ENCODE measurements around the gene CUL3. TPM values are rescaled to one million over a fixed set of nuclear protein-coding genes. Genes with fewer than 3 reads are reported as not detected.

CUL3 gene
- total and polyA plus RNA-seq, 4 donors: 33.6 to 72.4 (median 59.2) TPM

- Histone ChIP-seq H3K4me1 (ENCODE audit: control insufficient read depth in 1 of 2, insufficient read depth in 2 of 2, low read length in 2 of 2) (peaks cover 2 to 3% of the 10 kb centered on the region in 2 donors), H3K9me3 (ENCODE audit: control insufficient read depth, low read length) (no peaks in the 10 kb centered on the region), H3K27ac (ENCODE audit: low read depth in 1 of 2, low read length in 2 of 2) (no peak overlapping the region), H3K27me3 (ENCODE audit: control insufficient read depth in 1 of 2, insufficient read depth in 2 of 2, low read length in 1 of 2) (no peaks in the 10 kb centered on the region), H3K4me3 (ENCODE audit: low read length in 2 of 2) (no peak overlapping the region), H3K36me3 (ENCODE audit: control insufficient read depth in 1 of 2, insufficient read depth in 2 of 2, low read length in 1 of 2) (no peaks in the 10 kb centered on the region)
- 96 to 97% methylated on average over 2 of the region's 2 CpGs for WGBS, 2 donors
- DNase-seq (no peak), ATAC-seq (ENCODE audit: low FRiP score) (no peak)
- intact Hi-C loops (cut with DNase I): no loop called here
Measured at GRCh38 chr2:224557610-224558009, 27.6 kb downstream of the CUL3 start.

DNA sequence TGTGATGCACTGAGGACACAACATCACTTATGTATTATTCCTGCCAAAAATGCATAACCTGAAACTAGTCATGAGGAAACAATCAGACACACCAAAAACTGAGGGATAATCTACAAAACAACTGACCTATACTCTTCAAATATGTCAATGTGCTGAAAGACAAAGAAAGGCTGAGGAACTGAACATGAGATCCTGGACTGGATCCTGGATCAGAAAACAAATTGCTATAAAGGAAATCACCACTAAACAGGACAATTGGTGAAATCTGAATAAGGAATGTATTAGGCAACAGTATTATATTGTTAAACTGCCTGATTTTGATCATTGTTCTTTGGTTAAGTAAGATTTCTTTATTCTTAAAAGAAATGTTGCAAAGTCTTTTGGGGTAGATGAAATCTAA is 28.8 kb downstream of the CUL3 start:
- no peak overlapping the region for H3K4me3 ChIP-seq (ENCODE audit: low read length in 2 of 2)
- intact Hi-C loops (cut with DNase I): no loop called here
- peaks cover 2 to 3% of the 10 kb centered on the region in 2 donors for H3K4me1 ChIP-seq (ENCODE audit: control insufficient read depth in 1 of 2, insufficient read depth in 2 of 2, low read length in 2 of 2)
- H3K9me3 ChIP-seq (ENCODE audit: control insufficient read depth, low read length): no peaks in the 10 kb centered on the region
- DNase-seq (no peak), ATAC-seq (ENCODE audit: low FRiP score) (no peak)
- H3K27ac ChIP-seq (ENCODE audit: low read depth in 1 of 2, low read length in 2 of 2): no peak overlapping the region
- no peaks in the 10 kb centered on the region for H3K27me3 ChIP-seq (ENCODE audit: control insufficient read depth in 1 of 2, insufficient read depth in 2 of 2, low read length in 1 of 2)
- no peaks in the 10 kb centered on the region for H3K36me3 ChIP-seq (ENCODE audit: control insufficient read depth in 1 of 2, insufficient read depth in 2 of 2, low read length in 1 of 2)

- DNase-seq (no peak), ATAC-seq (ENCODE audit: low FRiP score) (no peak)
- H3K4me1 ChIP-seq (ENCODE audit: control insufficient read depth in 1 of 2, insufficient read depth in 2 of 2, low read length in 2 of 2): peaks cover 0 to 2% of the 10 kb centered on the region in 2 donors
- no peaks in the 10 kb centered on the region for H3K9me3 ChIP-seq (ENCODE audit: control insufficient read depth, low read length)
- WGBS, 2 donors: 92 to 94% methylated on average over 4 of the region's 4 CpGs
- H3K27ac ChIP-seq (ENCODE audit: low read depth in 1 of 2, low read length in 2 of 2): no peak overlapping the region
- H3K36me3 ChIP-seq (ENCODE audit: control insufficient read depth in 1 of 2, insufficient read depth in 2 of 2, low read length in 1 of 2): no peaks in the 10 kb centered on the region
- H3K27me3 ChIP-seq (ENCODE audit: control insufficient read depth in 1 of 2, insufficient read depth in 2 of 2, low read length in 1 of 2): no peaks in the 10 kb centered on the region
- no peak overlapping the region for H3K4me3 ChIP-seq (ENCODE audit: low read length in 2 of 2)
- intact Hi-C loops (cut with DNase I): no loop called here
Measured at GRCh38 chr2:224555823-224556366, 29.3 kb downstream of the CUL3 start.

- Histone ChIP-seq H3K4me1 (ENCODE audit: control insufficient read depth in 1 of 2, insufficient read depth in 2 of 2, low read length in 2 of 2) (no peaks in the 10 kb centered on the region), H3K27ac (ENCODE audit: low read depth in 1 of 2, low read length in 2 of 2) (no peak overlapping the region), H3K4me3 (ENCODE audit: low read length in 2 of 2) (no peak overlapping the region), H3K27me3 (ENCODE audit: control insufficient read depth in 1 of 2, insufficient read depth in 2 of 2, low read length in 1 of 2) (no peaks in the 10 kb centered on the region), H3K9me3 (ENCODE audit: control insufficient read depth, low read length) (no peaks in the 10 kb centered on the region), H3K36me3 (ENCODE audit: control insufficient read depth in 1 of 2, insufficient read depth in 2 of 2, low read length in 1 of 2) (no peaks in the 10 kb centered on the region)
- intact Hi-C loops (cut with DNase I): no loop called here
- ATAC-seq (ENCODE audit: low FRiP score) (no peak), DNase-seq (no peak)
- WGBS, 2 donors: 91 to 92% methylated on average over 2 of the region's 2 CpGs
Measured at GRCh38 chr2:224552771-224553170, 32.4 kb downstream of the CUL3 start.

DNA sequence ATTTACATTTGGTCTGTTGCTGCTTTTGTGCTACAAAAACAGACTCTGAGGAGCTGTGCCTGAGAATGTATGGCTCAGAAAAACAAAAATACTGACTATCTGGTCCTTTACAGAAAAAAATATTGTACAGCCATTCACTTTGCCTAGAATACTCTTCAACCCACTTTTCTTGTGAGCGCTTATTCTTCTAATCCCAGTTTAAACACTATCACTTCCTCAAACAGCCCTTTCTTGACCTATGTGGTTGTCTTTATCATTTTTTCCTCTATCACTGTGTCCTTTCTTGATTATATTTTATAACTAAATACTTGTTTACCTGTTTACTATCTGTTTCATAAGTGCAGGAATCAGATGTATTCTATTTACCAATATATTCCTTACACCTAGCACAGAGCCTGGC is 33.5 kb downstream of the CUL3 start:
- 96 to 97% methylated on average over 1 of the region's 1 CpG for WGBS, 2 donors
- intact Hi-C loops (cut with DNase I): no loop called here

DNA sequence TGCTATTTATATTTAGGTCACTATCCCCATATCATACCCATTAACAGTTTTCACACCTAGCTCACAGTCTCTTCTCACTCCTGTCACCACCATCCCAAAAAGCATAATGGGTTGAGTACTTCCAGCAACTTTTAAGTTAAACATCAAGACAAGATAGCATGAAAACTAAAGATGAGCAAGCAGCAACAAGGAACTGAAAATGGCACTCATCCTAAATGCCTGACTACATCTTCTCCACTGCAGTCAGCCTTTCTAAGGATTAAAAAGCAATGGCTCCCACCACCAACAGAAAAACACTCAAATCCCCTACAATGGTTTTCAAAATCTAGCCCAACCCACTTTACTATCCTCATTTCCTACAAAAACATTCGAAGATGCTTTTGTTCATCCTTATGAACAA is 38.2 kb downstream of the CUL3 start:
- 47 to 100% methylated on average over 1 of the region's 1 CpG for WGBS, 2 donors

More for the DNA sequence above, 33.5 kb downstream of the CUL3 start:
- Histone ChIP-seq H3K27me3 (ENCODE audit: control insufficient read depth in 1 of 2, insufficient read depth in 2 of 2, low read length in 1 of 2) (no peaks in the 10 kb centered on the region), H3K27ac (ENCODE audit: low read depth in 1 of 2, low read length in 2 of 2) (no peak overlapping the region), H3K4me3 (ENCODE audit: low read length in 2 of 2) (no peak overlapping the region), H3K4me1 (ENCODE audit: control insufficient read depth in 1 of 2, insufficient read depth in 2 of 2, low read length in 2 of 2) (no peaks in the 10 kb centered on the region), H3K9me3 (ENCODE audit: control insufficient read depth, low read length) (no peaks in the 10 kb centered on the region), H3K36me3 (ENCODE audit: control insufficient read depth in 1 of 2, insufficient read depth in 2 of 2, low read length in 1 of 2) (no peaks in the 10 kb centered on the region)
- no peak for ATAC-seq (ENCODE audit: low FRiP score)
- DNase-seq: no peak

GRCh38 chr2:224545884-224546644 is 39.1 kb downstream of the CUL3 start:
- H3K36me3 ChIP-seq (ENCODE audit: control insufficient read depth in 1 of 2, insufficient read depth in 2 of 2, low read length in 1 of 2): peaks cover 0 to 2% of the 10 kb centered on the region in 2 donors
- no peaks in the 10 kb centered on the region for H3K9me3 ChIP-seq (ENCODE audit: control insufficient read depth, low read length)
- no peak overlapping the region for H3K27ac ChIP-seq (ENCODE audit: low read depth in 1 of 2, low read length in 2 of 2)
- ATAC-seq (ENCODE audit: low FRiP score) (no peak), DNase-seq (no peak)
- H3K4me3 ChIP-seq (ENCODE audit: low read length in 2 of 2): no peak overlapping the region
- peaks cover 3% of the 10 kb centered on the region in 2 donors for H3K4me1 ChIP-seq (ENCODE audit: control insufficient read depth in 1 of 2, insufficient read depth in 2 of 2, low read length in 2 of 2)
- no peaks in the 10 kb centered on the region for H3K27me3 ChIP-seq (ENCODE audit: control insufficient read depth in 1 of 2, insufficient read depth in 2 of 2, low read length in 1 of 2)
- 32 to 51% methylated on average over 6 of the region's 6 CpGs for WGBS, 2 donors
- intact Hi-C loops (cut with DNase I): no loop called here

More for the DNA sequence above, 38.2 kb downstream of the CUL3 start:
- no peak overlapping the region for H3K4me3 ChIP-seq (ENCODE audit: low read length in 2 of 2)
- DNase-seq (no peak), ATAC-seq (ENCODE audit: low FRiP score) (no peak)
- no peaks in the 10 kb centered on the region for H3K27me3 ChIP-seq (ENCODE audit: control insufficient read depth in 1 of 2, insufficient read depth in 2 of 2, low read length in 1 of 2)
- H3K4me1 ChIP-seq (ENCODE audit: control insufficient read depth in 1 of 2, insufficient read depth in 2 of 2, low read length in 2 of 2): peaks cover 3% of the 10 kb centered on the region in 2 donors
- intact Hi-C loops (cut with DNase I): no loop called here
- peaks cover 0 to 2% of the 10 kb centered on the region in 2 donors for H3K36me3 ChIP-seq (ENCODE audit: control insufficient read depth in 1 of 2, insufficient read depth in 2 of 2, low read length in 1 of 2)
- H3K9me3 ChIP-seq (ENCODE audit: control insufficient read depth, low read length): no peaks in the 10 kb centered on the region
- no peak overlapping the region for H3K27ac ChIP-seq (ENCODE audit: low read depth in 1 of 2, low read length in 2 of 2)

DNA sequence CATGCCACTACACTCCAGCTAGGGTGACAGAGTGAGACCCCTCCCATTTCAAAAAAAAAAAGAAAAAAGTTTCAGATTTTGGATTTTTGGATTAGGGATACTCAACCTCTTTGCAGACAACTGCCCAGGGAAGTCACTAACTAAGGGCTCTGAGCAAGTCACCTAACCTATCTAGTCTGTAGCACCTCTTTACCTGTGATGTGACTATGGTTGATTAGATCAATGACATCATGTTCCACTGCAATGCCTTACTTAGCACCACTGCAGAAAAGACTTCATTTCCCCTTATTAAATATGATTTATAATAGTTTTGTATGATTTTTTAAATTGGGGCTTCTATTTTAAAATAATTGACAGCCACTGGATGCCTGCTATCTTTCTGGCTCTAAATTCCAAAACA is 41.2 kb downstream of the CUL3 start:
- no peak for DNase-seq

GRCh38 chr2:224538561-224539138 is 46.5 kb downstream of the CUL3 start:
- ATAC-seq (ENCODE audit: low FRiP score) (no peak), DNase-seq (no peak)
- no peaks in the 10 kb centered on the region for H3K27me3 ChIP-seq (ENCODE audit: control insufficient read depth in 1 of 2, insufficient read depth in 2 of 2, low read length in 1 of 2)
- H3K4me3 ChIP-seq (ENCODE audit: low read length in 2 of 2): no peak overlapping the region
- H3K9me3 ChIP-seq (ENCODE audit: control insufficient read depth, low read length): no peaks in the 10 kb centered on the region
- H3K36me3 ChIP-seq (ENCODE audit: control insufficient read depth in 1 of 2, insufficient read depth in 2 of 2, low read length in 1 of 2): peaks cover 0 to 2% of the 10 kb centered on the region in 2 donors
- peaks cover 3 to 4% of the 10 kb centered on the region in 2 donors for H3K4me1 ChIP-seq (ENCODE audit: control insufficient read depth in 1 of 2, insufficient read depth in 2 of 2, low read length in 2 of 2)
- intact Hi-C loops (cut with DNase I): no loop called here
- no peak overlapping the region for H3K27ac ChIP-seq (ENCODE audit: low read depth in 1 of 2, low read length in 2 of 2)
- 88% methylated on average over 4 of the region's 4 CpGs for WGBS, 2 donors

More for the DNA sequence above, 41.2 kb downstream of the CUL3 start:
- intact Hi-C loops (cut with DNase I): no loop called here
- no peak for ATAC-seq (ENCODE audit: low FRiP score)
- Histone ChIP-seq H3K27ac (ENCODE audit: low read depth in 1 of 2, low read length in 2 of 2) (no peak overlapping the region), H3K27me3 (ENCODE audit: control insufficient read depth in 1 of 2, insufficient read depth in 2 of 2, low read length in 1 of 2) (no peaks in the 10 kb centered on the region), H3K4me3 (ENCODE audit: low read length in 2 of 2) (no peak overlapping the region), H3K9me3 (ENCODE audit: control insufficient read depth, low read length) (no peaks in the 10 kb centered on the region), H3K36me3 (ENCODE audit: control insufficient read depth in 1 of 2, insufficient read depth in 2 of 2, low read length in 1 of 2) (peaks cover 0 to 2% of the 10 kb centered on the region in 2 donors), H3K4me1 (ENCODE audit: control insufficient read depth in 1 of 2, insufficient read depth in 2 of 2, low read length in 2 of 2) (peaks cover 3% of the 10 kb centered on the region in 2 donors)
